RKO (cell line): ENCODE results near the gene ABCC3.

Experiments used
- DNase-seq: peaks from one replicate; pipeline ENCODE4 v3.0.0-alpha.2; 2016; ENCODE audit warnings: low spot score

The ABCC3 gene

GRCh38 chr17:50642722-50643656 lies 8.3 kb downstream of the ABCC3 start:
- no peak for DNase-seq

- DNase-seq: no peak
Measured at GRCh38 chr17:50645748-50646682, 11.3 kb downstream of the ABCC3 start.

- DNase-seq: no peak
Measured at GRCh38 chr17:50647187-50647586, 12.5 kb downstream of the ABCC3 start.

DNA sequence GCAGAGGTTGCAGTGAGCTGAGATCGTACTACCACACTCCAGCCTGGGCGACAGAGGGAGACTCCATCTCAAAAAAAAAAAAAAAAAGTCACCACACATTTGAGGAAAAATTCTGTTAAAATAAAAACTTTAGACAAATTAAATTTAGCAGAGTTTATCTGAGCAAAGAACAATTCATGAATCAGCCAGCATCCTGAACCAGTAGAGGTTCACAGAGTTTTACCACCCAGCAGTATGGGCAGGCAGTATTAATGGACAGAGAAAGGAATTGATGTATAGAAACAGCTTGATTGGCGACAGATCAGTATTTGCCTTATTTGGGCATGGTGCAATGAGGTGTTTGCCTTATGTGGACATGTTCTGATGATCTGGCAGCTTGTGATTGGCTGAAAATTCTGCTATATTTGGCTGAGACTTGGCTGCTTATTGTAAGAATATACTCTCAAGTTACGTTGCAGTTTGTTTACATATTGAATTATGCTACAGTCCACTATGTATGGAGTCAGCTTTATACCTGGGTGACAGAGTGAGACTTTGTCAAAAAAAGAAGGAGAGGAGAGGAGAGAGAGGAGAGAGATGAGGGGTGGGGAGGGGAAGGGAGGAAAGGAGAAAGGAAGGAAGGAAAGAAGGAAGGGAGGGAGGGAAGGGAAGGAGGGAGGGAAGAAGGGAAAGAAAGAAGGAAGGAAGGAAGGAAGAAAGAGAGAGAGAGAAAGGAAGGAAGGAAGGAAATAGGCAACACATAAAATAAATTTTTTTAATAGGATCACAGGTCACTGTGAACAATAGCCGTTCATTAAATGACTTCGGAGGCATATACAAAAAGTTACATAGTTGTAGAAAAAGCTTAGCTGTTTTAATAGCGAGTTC lies 14.6 kb downstream of the ABCC3 start:
- DNase-seq: peak; percentile 62

DNA sequence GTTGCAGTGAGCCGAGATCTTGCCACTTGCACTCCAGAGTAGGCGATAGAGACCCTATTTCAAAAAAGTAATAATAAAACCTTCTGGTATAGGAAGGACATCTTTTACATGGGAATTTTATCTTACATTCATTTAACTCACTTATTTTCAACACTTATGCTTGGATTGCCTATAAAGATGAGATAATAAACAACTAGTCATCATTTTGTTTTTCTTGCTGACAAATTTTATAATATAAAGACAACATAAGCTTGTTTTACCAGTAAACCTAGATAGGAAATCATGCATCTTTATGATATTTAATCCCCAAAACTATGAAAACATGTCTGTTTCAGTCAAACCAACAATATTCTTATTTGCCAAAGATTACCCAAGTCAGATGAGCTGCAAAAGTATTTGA lies 17.0 kb downstream of the ABCC3 start:
- DNase-seq: no peak

GRCh38 chr17:50653738-50654137 lies 19.1 kb downstream of the ABCC3 start:
- DNase-seq: no peak

GRCh38 chr17:50656509-50656908 lies 21.8 kb downstream of the ABCC3 start:
- DNase-seq: no peak

GRCh38 chr17:50657054-50657453 lies 22.4 kb downstream of the ABCC3 start:
- no peak for DNase-seq

GRCh38 chr17:50657627-50658026 lies 22.9 kb downstream of the ABCC3 start:
- DNase-seq: no peak

DNA sequence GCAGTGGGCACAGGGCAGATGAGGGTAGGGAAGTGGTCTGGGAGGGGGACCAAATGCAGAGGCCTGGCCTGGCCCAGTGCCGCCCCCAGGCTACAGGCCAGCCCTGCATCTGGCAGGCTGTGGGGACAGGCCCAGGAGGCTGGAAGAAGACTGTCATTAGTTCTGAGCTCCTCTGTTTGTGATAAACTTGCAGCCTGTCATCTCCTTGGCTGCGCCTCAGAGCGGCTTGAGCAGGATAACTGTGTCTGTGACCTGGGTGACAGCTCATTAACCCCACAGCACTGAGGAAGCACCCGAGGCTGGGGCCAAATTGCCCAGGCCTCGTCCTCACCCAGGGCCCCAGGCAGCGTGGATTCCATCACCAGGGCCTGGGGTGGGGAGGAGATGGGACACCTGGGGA lies 23.9 kb downstream of the ABCC3 start:
- DNase-seq: no peak

DNA sequence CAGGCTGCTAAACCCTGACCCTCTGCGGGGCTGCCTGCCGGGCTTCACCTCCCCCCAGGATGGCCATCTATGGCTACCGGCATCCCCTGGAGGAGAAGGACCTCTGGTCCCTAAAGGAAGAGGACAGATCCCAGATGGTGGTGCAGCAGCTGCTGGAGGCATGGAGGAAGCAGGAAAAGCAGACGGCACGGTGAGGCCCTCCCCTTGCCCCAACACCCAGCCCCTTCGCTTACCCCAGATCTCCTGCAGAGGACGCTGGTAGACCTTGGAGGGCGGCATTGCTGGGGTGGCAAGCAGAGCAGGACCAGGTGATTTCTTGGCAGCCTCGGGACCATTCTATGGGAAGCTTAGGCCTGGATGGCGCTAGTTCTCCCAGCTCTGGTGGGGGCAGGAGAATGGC lies 24.5 kb downstream of the ABCC3 start:
- DNase-seq: no peak

DNA sequence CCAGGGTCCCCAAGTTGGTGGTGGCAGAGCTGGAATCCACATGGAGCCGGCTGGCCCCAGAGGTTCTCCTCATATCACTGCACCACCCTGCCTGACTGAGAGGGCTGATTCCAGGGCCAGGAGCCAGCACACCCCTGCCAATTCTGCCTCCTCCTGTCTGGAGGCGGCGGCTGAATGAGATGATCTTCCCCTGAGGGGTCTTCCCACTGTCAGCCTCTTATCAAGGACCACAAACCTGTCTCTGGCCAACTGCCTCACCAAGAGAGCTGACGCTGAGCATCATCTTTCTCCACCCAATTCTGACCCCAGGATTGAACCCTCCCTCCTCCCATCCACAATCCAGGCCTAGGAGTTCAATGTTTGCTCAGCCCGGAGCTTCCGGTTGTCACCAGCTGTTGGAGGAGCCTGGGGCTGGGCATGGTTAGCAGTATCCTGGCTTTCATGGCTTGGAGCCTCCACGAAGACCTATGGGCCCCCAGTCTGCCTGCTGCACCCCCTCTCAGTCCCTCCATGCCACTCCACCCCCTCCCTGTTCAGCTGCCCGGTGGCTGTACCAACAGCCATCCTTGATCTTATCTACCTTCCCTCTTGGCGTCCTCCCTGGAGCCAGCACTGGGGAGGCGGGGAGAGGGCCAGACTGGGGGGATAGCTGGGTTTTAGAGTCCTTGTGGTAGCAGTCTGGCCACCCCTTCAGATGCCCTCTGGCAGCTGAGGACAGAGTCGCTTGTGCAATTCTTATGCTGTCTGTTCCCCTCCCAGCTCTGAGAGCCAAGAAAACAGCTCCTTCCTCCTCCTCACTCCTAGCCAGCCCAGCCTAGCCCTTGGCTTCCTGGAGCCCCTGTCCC lies 25.6 kb downstream of the ABCC3 start:
- DNase-seq: no peak

DNA sequence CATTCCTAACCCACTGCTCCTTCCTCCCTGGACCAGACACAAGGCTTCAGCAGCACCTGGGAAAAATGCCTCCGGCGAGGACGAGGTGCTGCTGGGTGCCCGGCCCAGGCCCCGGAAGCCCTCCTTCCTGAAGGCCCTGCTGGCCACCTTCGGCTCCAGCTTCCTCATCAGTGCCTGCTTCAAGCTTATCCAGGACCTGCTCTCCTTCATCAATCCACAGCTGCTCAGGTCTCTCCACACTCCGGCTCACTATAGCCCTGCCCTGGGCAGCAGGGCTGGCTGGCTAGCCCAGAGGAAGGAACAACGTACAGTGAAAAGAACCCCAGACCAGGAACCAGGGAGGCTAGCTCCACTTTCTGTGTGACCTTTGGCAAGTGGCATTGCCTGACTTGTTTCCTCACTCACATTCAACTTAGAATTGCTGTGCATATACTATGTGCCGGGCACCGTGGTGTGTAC lies 26.2 kb downstream of the ABCC3 start:
- DNase-seq: no peak

GRCh38 chr17:50661348-50661747 lies 26.7 kb downstream of the ABCC3 start:
- DNase-seq: no peak

- peak; percentile 83 for DNase-seq
Measured at GRCh38 chr17:50661795-50662391, 27.2 kb downstream of the ABCC3 start.

- no peak for DNase-seq
Measured at GRCh38 chr17:50662632-50663225, 28.0 kb downstream of the ABCC3 start.

DNA sequence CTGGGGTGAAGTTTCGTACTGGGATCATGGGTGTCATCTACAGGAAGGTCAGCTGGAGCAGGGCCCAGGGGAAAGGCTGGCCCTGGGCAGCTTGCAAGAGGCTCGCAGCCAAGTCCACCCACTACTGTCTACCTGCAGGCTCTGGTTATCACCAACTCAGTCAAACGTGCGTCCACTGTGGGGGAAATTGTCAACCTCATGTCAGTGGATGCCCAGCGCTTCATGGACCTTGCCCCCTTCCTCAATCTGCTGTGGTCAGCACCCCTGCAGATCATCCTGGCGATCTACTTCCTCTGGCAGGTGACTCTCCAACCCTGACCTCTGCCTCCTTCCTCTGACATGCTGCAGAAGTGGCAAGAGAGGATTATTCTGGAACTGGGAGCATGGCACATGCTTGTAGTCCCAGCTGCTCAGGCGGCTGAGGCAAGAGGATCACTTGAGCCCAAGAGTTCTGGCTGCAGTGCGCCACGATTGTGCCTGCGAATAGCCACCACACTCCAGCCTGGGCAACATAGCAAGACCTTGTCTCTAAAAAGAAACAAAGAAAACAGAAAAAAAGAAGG lies 29.2 kb downstream of the ABCC3 start:
- no peak for DNase-seq

DNA sequence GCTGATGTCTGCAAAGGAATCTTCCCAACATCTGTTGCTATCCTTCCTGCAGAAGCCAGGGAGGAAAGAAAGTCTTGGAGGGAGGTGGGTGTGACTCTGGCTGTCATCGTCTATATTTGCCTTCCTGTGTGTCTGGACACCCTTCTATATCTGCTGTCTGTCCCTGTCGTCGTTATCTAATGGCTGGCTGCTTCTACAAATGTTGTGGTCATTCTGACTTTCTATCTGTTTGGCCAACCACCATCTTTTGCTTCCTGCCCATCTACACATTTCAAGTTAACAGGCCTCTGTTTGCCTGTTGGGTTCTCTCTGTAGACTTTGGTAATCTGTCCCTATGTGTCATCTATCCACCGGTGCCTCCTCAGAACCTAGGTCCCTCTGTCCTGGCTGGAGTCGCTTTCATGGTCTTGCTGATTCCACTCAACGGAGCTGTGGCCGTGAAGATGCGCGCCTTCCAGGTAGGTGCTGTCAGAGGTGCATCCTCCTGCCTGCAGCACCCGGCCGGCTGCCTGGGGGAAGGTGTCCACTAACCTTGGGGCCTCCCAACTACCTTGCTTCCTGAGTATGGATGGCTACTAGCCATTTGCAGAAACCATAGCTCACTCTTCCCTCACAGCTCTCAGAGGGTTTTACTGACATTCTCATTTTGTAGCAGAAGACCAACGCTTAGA lies 30.2 kb downstream of the ABCC3 start:
- no peak for DNase-seq

GRCh38 chr17:50665838-50666237 lies 31.2 kb downstream of the ABCC3 start:
- no peak for DNase-seq
